IMR-90 (cell line): ENCODE results near the gene ANKMY1. TPM values are rescaled to one million over a fixed set of nuclear protein-coding genes. Genes with fewer than 3 reads are reported as not detected.

Experiments
- ATAC-seq: fragments of 200-7000 bp; cut with Tn5 transposase; 2 replicates; pipeline ENCODE4 v1.9.1; 2020; ENCODE audit warnings: low read depth, mild to moderate bottlenecking, moderate library complexity
- BruUV-seq: library from RNA; stranded (reverse); fragments of 400-500 nt; replicated peaks from 2 replicates; lab custom pipeline; 2021; lab: Mats Ljungman, UMichigan
- CTCF ChIA-PET: fragments of 300-600 bp; formaldehyde crosslinking; extraction: SDS; loops from one replicate; lab custom pipeline; 2021; ENCODE audit warnings: antibody characterized with exemption; lab: Yijun Ruan, JAX
- POLR2A ChIA-PET: fragments of 300-600 bp; sonication (Branson Sonifier 250); formaldehyde crosslinking; loops from one replicate; lab custom pipeline; 2022; ENCODE audit warnings: antibody characterized with exemption; ENCODE audit not compliant: unreplicated experiment; lab: Charles Lee
- DNase-seq: peaks from one replicate; pipeline ENCODE4 v3.0.0; 2013
- H2AFZ ChIP-seq: replicated peaks from 2 replicates; pipeline ENCODE3; 2013; ENCODE audit warnings: low read length, mild to moderate bottlenecking; ENCODE audit not compliant: poor library complexity
- H2AK5ac ChIP-seq: 2 replicates; pipeline ENCODE4 v1.6.1; 2013; ENCODE audit warnings: low read depth, low read length, inconsistent platforms
- H2AK9ac ChIP-seq: replicated peaks from 2 replicates; pipeline ENCODE3; 2013; ENCODE audit warnings: mild to moderate bottlenecking, low read depth, low read length, moderate library complexity; ENCODE audit not compliant: poor library complexity
- H2BK120ac ChIP-seq: 2 replicates; pipeline ENCODE4 v1.6.1; 2013; ENCODE audit warnings: low read depth, low read length, inconsistent platforms
- H2BK15ac ChIP-seq: 3 replicates; pipeline ENCODE4 v1.6.1; 2013; ENCODE audit warnings: low read depth, low read length, inconsistent platforms
- H2BK20ac ChIP-seq: 2 replicates; pipeline ENCODE4 v1.6.1; 2013; ENCODE audit warnings: low read depth, mild to moderate bottlenecking, inconsistent platforms, low read length, moderate library complexity
- H2BK5ac ChIP-seq: 2 replicates; pipeline ENCODE4 v1.6.1; 2013; ENCODE audit warnings: mild to moderate bottlenecking, low read depth, low read length, inconsistent platforms; ENCODE audit not compliant: poor library complexity, severe bottlenecking
- H3K14ac ChIP-seq: replicated peaks from 2 replicates; pipeline ENCODE4 v1.6.1; 2013; ENCODE audit warnings: low read depth, low read length, inconsistent platforms
- H3K18ac ChIP-seq: 2 replicates; pipeline ENCODE4 v1.6.1; 2013; ENCODE audit warnings: low read depth, low read length, control low read depth
- H3K23ac ChIP-seq: 2 replicates; pipeline ENCODE4 v1.6.1; 2013; ENCODE audit warnings: low read depth, low read length, inconsistent platforms
- H3K27ac ChIP-seq: 2 replicates; pipeline ENCODE4 v1.5.1; 2013; ENCODE audit warnings: mild to moderate bottlenecking, control low read depth, low read length; ENCODE audit not compliant: insufficient read depth
- H3K27me3 ChIP-seq: 2 replicates; pipeline ENCODE4 v1.6.1; 2013; ENCODE audit warnings: low read length; ENCODE audit not compliant: control insufficient read depth, insufficient read depth
- H3K36me3 ChIP-seq: 2 replicates; pipeline ENCODE4 v1.6.1; 2013; ENCODE audit warnings: low read length, mixed read lengths; ENCODE audit not compliant: control insufficient read depth, insufficient read depth
- H3K4ac ChIP-seq: 2 replicates; pipeline ENCODE4 v1.6.1; 2013; ENCODE audit warnings: low read depth, low read length, inconsistent platforms
- H3K4me1 ChIP-seq: 2 replicates; pipeline ENCODE4 v1.6.1; 2013; ENCODE audit warnings: low read length, mixed read lengths; ENCODE audit not compliant: control insufficient read depth, insufficient read depth
- H3K4me2 ChIP-seq: 2 replicates; pipeline ENCODE4 v1.6.1; 2013; ENCODE audit warnings: low read depth, mild to moderate bottlenecking, control low read depth, low read length, moderate library complexity
- H3K4me3 ChIP-seq: 2 replicates; pipeline ENCODE4 v1.5.1; 2013; ENCODE audit warnings: low read depth, mild to moderate bottlenecking, control low read depth, low read length, moderate library complexity; ENCODE audit not compliant: insufficient read depth
- H3K56ac ChIP-seq: 2 replicates; pipeline ENCODE4 v1.6.1; 2013; ENCODE audit warnings: low read length, inconsistent platforms; ENCODE audit not compliant: insufficient read depth; ENCODE audit errors: extremely low read depth
- H3K79me1 ChIP-seq, 2 experiments: 2 replicates each; pipeline ENCODE4 v1.6.1; 2013; ENCODE audit warnings: low read length in 2 of 2, inconsistent platforms in 1 of 2, low read depth in 1 of 2
- H3K9ac ChIP-seq: 2 replicates; pipeline ENCODE4 v1.6.1; 2013; ENCODE audit warnings: low read depth, low read length, control low read depth
- H3K9me1 ChIP-seq: 2 replicates; pipeline ENCODE4 v1.6.1; 2013; ENCODE audit warnings: low read length, inconsistent platforms; ENCODE audit not compliant: insufficient read depth
- H3K9me3 ChIP-seq: 2 replicates; pipeline ENCODE4 v1.6.1; 2013; ENCODE audit warnings: low read length; ENCODE audit not compliant: control insufficient read depth, insufficient read depth
- H4K20me1 ChIP-seq: 2 replicates; pipeline ENCODE4 v1.6.1; 2013; ENCODE audit warnings: low read length, inconsistent platforms; ENCODE audit not compliant: insufficient read depth
- H4K5ac ChIP-seq: 2 replicates; pipeline ENCODE4 v1.6.1; 2013; ENCODE audit warnings: mild to moderate bottlenecking, low read depth, low read length, control low read depth
- H4K8ac ChIP-seq, 2 experiments: 2 replicates each; pipeline ENCODE4 v1.6.1; 2013; ENCODE audit warnings: low read depth in 2 of 2, low read length in 2 of 2, control low read depth in 1 of 2, inconsistent platforms in 1 of 2
- H4K91ac ChIP-seq: 2 replicates; pipeline ENCODE4 v1.6.1; 2013; ENCODE audit warnings: low read depth, low read length, inconsistent platforms; ENCODE audit not compliant: insufficient read depth
- BHLHE40 ChIP-seq: fragments of 150-350 bp; IDR thresholded peaks from 2 replicates; pipeline ENCODE4 v1.6.1; 2016; ENCODE audit warnings: mild to moderate bottlenecking, low read depth, low read length
- CEBPB ChIP-seq: IDR thresholded peaks from 2 replicates; pipeline ENCODE4 v1.6.1; 2012; ENCODE audit warnings: low read depth, low read length, improper control_type of control experiment
- CHD1 ChIP-seq: IDR thresholded peaks from 2 replicates; pipeline ENCODE4 v1.6.1; 2012; ENCODE audit warnings: low read depth, low read length, improper control_type of control experiment
- FOS ChIP-seq: fragments of 150-350 bp; IDR thresholded peaks from 2 replicates; pipeline ENCODE4 v1.6.1; 2016; ENCODE audit warnings: low read depth, low read length
- MAFK ChIP-seq: IDR thresholded peaks from 2 replicates; pipeline ENCODE4 v1.6.1; 2012; ENCODE audit warnings: low read depth, low read length, improper control_type of control experiment
- MAZ ChIP-seq: IDR thresholded peaks from 2 replicates; pipeline ENCODE4 v1.6.1; 2012; ENCODE audit warnings: low read depth, mild to moderate bottlenecking, low read length, improper control_type of control experiment, moderate library complexity, borderline replicate concordance
- MXI1 ChIP-seq: IDR thresholded peaks from 2 replicates; pipeline ENCODE4 v1.6.1; 2012; ENCODE audit warnings: low read depth, mild to moderate bottlenecking, low read length, moderate library complexity, borderline replicate concordance
- NFE2L2 ChIP-seq: fragments of 150-350 bp; IDR thresholded peaks from 2 replicates; pipeline ENCODE4 v1.6.1; 2016; ENCODE audit warnings: low read depth, mild to moderate bottlenecking, low read length
- POLR2A ChIP-seq: IDR thresholded peaks from 2 replicates; pipeline ENCODE4 v1.6.1; 2012; ENCODE audit warnings: mild to moderate bottlenecking, low read depth, low read length
- RAD21 ChIP-seq: IDR thresholded peaks from 2 replicates; pipeline ENCODE4 v1.6.1; 2012; ENCODE audit warnings: low read length, improper control_type of control experiment
- RCOR1 ChIP-seq: IDR thresholded peaks from 2 replicates; pipeline ENCODE4 v1.6.1; 2012; ENCODE audit warnings: mild to moderate bottlenecking, low read length, improper control_type of control experiment; ENCODE audit not compliant: insufficient replicate concordance
- SMC3 ChIP-seq: fragments of 150-350 bp; IDR thresholded peaks from 2 replicates; pipeline ENCODE4 v1.6.1; 2016; ENCODE audit warnings: low read depth, mild to moderate bottlenecking, antibody characterized with exemption, low read length, moderate library complexity
- WGBS, 2 experiments: methylation state at CpG; one replicate each; pipeline versions ENCODE4 v1.1.5 to v1.1.7; 2013; ENCODE audit warnings: missing lambda C conversion rate in 2 of 2; ENCODE audit not compliant: insufficient read length in 1 of 2; ENCODE audit errors: extremely low coverage in 2 of 2; 5-methylcytosine and 5-hydroxymethylcytosine counted together
- dilution Hi-C: fragments of 300-500 bp; cut with HindIII; formaldehyde crosslinking; loops from one replicate; pipeline ENCODE4 v1.14.3; 2018; ENCODE audit warnings: low sequenced_read_pairs; ENCODE audit not compliant: unreplicated experiment
- in situ Hi-C: fragments of 300-500 bp; cut with MboI; formaldehyde crosslinking; loops from 3 replicates; pipeline ENCODE4 v1.14.3; 2019; ENCODE audit warnings: low sequenced_read_pairs, inconsistent platforms, mixed read lengths
- intact Hi-C: fragments of 100-400 bp; cut with micrococcal nuclease; formaldehyde crosslinking; loops from 2 replicates; pipeline ENCODE4 v1.10.0; 2022
- polyA plus RNA-seq, 3 experiments: library from polyadenylated mRNA; depleted of rRNA; stranded (reverse); fragments of >200 nt; gene quantifications; 2 replicates each; pipeline ENCODE4 v1.2.3, GENCODE V29; 2012; ENCODE audit warnings: low replicate concordance in 1 of 3
- total RNA-seq: library from RNA; depleted of rRNA; stranded (reverse); fragments of >200 nt; gene quantifications from 2 replicates; pipeline ENCODE4 v1.2.3, GENCODE V29; 2012
- TF ChIP-seq, protein P1 (sequence below): fragments of 150-350 bp; IDR thresholded peaks from 2 replicates; pipeline ENCODE4 v1.6.1; 2017; ENCODE audit warnings: mild to moderate bottlenecking, antibody characterized with exemption, low read length, low read depth
- TF ChIP-seq, protein P2 (sequence below): fragments of 150-350 bp; IDR thresholded peaks from 2 replicates; pipeline ENCODE4 v1.6.1; 2016; ENCODE audit warnings: low read depth, mild to moderate bottlenecking, low read length, moderate library complexity, borderline replicate concordance
- TF ChIP-seq, protein P3 (sequence below): conservative IDR thresholded peaks from 2 replicates; pipeline ENCODE4 v1.5.1; 2012; ENCODE audit warnings: mild to moderate bottlenecking, low read depth, low read length, improper control_type of control experiment

ANKMY1 gene
- total and polyA plus RNA-seq, 2 of the 4 experiments (the other 2 are of a cell fraction), result 2.9 to 5.5 TPM

DNA sequence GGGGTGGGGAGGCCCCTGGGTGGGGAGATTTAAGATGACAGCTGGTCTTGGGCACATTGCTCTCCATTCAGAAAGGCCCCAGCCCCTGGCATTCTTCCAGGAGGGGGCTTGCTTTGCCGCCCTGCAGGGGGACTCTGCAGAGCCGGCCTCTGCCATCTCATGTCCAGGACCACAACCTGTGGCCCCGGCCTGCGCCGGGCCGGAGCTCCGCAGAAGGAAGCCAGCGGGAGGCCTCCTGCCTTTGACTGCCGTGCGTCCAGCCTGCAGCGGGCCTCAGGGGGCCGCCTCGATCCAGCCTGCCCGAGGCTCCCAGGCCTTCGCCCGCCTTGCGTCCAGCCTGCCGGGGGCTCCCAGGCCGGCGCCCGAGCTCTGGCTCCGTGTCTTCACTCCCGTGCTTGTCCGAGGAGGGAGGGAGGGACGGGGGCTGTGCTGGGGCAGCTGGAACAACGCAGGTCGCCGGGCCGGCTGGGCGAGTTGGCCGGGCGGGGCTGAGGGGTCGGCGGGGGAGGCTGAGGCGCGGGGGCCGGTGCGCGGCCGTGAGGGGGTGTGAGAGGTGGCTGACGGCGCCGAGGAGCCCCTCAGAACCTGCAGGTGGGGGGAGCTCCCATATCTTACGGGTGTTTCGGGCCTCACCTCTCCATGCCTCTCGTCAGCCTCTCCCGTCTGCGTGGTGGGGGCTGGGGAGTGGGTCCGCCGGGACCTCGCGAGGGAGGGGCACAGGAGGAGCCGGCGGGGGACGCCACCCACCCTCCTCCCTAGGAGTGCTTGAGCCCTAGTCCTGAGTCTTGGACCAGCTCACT, 101.9 kb downstream of the ANKMY1 start:
- H3K9me1 ChIP-seq, result no peaks in the 10 kb centered on the region
- no peak for DNase-seq
- peaks cover 54% of the 10 kb centered on the region for H4K20me1 ChIP-seq
- H4K5ac ChIP-seq, result no peak overlapping the region
- no peak overlapping the region for H2BK5ac ChIP-seq
- H4K8ac ChIP-seq, result no peak overlapping the region
- no peak overlapping the region for H4K91ac ChIP-seq
- no peak overlapping the region for H2AFZ ChIP-seq
- peaks cover 16% of the 10 kb centered on the region; the same call in 1 of the 2 replicates for H3K4me1 ChIP-seq
- 58% methylated on average over 16 of the region's 55 CpGs; no CpG with 5 or more reads in 1 of the 2 experiments for WGBS, 2 experiments
- H2AK5ac ChIP-seq, result no peak overlapping the region
- H2BK20ac ChIP-seq, result no peak overlapping the region
- H3K4ac ChIP-seq, result no peak overlapping the region
- ATAC-seq, result no peak
- no peak overlapping the region for H3K18ac ChIP-seq
- no peak overlapping the region for H2BK15ac ChIP-seq
- no peaks in the 10 kb centered on the region for H3K27me3 ChIP-seq
- no peak overlapping the region for H3K23ac ChIP-seq
- no peaks in the 10 kb centered on the region for H3K9me3 ChIP-seq
- ChIA-PET POLR2A (no interaction called here), CTCF (no interaction called here)
- in situ Hi-C loops (no loop called here), intact Hi-C loops (no loop called here), dilution Hi-C loops (no loop called here)
- no peak overlapping the region for H2AK9ac ChIP-seq
- H3K36me3 ChIP-seq, result peaks cover 5% of the 10 kb centered on the region; the same call in 1 of the 2 replicates
- H3K27ac ChIP-seq, result no peak overlapping the region
- BruUV-seq, result no TSS peak
- no peak overlapping the region for H3K56ac ChIP-seq
- peaks cover 9 to 54% of the 10 kb centered on the region in 2 experiments; a peak in 3 of 4 replicates for H3K79me1 ChIP-seq
- H3K9ac ChIP-seq, result no peak overlapping the region
- no peak overlapping the region for H2BK120ac ChIP-seq
- no peak overlapping the region for H3K4me3 ChIP-seq
- no peak overlapping the region for H3K4me2 ChIP-seq
- H3K14ac ChIP-seq, result no peak overlapping the region
- TF ChIP-seq NFE2L2 (no peak), SMC3 (no peak), MAFK (no peak), CHD1 (no peak), POLR2A (no peak), FOS (no peak), RCOR1 (no peak), BHLHE40 (no peak), CEBPB (no peak), MAZ (no peak), MXI1 (no peak), RAD21 (no peak)
- TF ChIP-seq, protein P1, sequence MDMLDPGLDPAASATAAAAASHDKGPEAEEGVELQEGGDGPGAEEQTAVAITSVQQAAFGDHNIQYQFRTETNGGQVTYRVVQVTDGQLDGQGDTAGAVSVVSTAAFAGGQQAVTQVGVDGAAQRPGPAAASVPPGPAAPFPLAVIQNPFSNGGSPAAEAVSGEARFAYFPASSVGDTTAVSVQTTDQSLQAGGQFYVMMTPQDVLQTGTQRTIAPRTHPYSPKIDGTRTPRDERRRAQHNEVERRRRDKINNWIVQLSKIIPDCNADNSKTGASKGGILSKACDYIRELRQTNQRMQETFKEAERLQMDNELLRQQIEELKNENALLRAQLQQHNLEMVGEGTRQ, result no peak
- TF ChIP-seq, protein P2, sequence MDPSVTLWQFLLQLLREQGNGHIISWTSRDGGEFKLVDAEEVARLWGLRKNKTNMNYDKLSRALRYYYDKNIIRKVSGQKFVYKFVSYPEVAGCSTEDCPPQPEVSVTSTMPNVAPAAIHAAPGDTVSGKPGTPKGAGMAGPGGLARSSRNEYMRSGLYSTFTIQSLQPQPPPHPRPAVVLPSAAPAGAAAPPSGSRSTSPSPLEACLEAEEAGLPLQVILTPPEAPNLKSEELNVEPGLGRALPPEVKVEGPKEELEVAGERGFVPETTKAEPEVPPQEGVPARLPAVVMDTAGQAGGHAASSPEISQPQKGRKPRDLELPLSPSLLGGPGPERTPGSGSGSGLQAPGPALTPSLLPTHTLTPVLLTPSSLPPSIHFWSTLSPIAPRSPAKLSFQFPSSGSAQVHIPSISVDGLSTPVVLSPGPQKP, result no peak
- TF ChIP-seq, protein P3, sequence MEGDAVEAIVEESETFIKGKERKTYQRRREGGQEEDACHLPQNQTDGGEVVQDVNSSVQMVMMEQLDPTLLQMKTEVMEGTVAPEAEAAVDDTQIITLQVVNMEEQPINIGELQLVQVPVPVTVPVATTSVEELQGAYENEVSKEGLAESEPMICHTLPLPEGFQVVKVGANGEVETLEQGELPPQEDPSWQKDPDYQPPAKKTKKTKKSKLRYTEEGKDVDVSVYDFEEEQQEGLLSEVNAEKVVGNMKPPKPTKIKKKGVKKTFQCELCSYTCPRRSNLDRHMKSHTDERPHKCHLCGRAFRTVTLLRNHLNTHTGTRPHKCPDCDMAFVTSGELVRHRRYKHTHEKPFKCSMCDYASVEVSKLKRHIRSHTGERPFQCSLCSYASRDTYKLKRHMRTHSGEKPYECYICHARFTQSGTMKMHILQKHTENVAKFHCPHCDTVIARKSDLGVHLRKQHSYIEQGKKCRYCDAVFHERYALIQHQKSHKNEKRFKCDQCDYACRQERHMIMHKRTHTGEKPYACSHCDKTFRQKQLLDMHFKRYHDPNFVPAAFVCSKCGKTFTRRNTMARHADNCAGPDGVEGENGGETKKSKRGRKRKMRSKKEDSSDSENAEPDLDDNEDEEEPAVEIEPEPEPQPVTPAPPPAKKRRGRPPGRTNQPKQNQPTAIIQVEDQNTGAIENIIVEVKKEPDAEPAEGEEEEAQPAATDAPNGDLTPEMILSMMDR, result no peak
